ENCODE data around the gene CFAP298.
"Not testable (repeated sequence)": the region's sequence is repeated elsewhere in the genome, so short reads cannot be mapped to it uniquely, and the experiment has no call there.

The CFAP298 gene

GRCh38 chr21:32610940-32611339 is 1.2 kb downstream of the CFAP298 start:
- H3K36me3 Mint-ChIP-seq (ENCODE audit: low read depth); H3K27me3 Mint-ChIP-seq (ENCODE audit: low read depth); H3K9me3 Mint-ChIP-seq; H3K4me1 Mint-ChIP-seq (ENCODE audit: low read depth); H3K27ac Mint-ChIP-seq: not testable (repeated sequence)
- H3K4me3 Mint-ChIP-seq: peak overlapping the region; percentile 7

- H3K27me3 Mint-ChIP-seq (ENCODE audit: low read depth): no peaks in the 10 kb centered on the region
- H3K4me1 Mint-ChIP-seq (ENCODE audit: low read depth): peaks cover 8% of the 10 kb centered on the region
- peak overlapping the region; percentile 28 for H3K4me3 Mint-ChIP-seq
- no peaks in the 10 kb centered on the region for H3K9me3 Mint-ChIP-seq
- H3K36me3 Mint-ChIP-seq (ENCODE audit: low read depth): peaks cover 20% of the 10 kb centered on the region
- no peak overlapping the region for H3K27ac Mint-ChIP-seq
These were observed 3.3 kb downstream of the CFAP298 start for GRCh38 chr21:32608851-32609250.

GRCh38 chr21:32605469-32605868 is 6.7 kb downstream of the CFAP298 start:
- H3K36me3 Mint-ChIP-seq (ENCODE audit: low read depth): peaks cover 36% of the 10 kb centered on the region

GRCh38 chr21:32604464-32604863 is 7.7 kb downstream of the CFAP298 start:
- peaks cover 3% of the 10 kb centered on the region for H3K4me1 Mint-ChIP-seq (ENCODE audit: low read depth)
- no peaks in the 10 kb centered on the region for H3K27me3 Mint-ChIP-seq (ENCODE audit: low read depth)
- no peak overlapping the region for H3K27ac Mint-ChIP-seq
- no peaks in the 10 kb centered on the region for H3K9me3 Mint-ChIP-seq
- no peak overlapping the region for H3K4me3 Mint-ChIP-seq
- H3K36me3 Mint-ChIP-seq (ENCODE audit: low read depth): peaks cover 37% of the 10 kb centered on the region

More at GRCh38 chr21:32605469-32605868, 6.7 kb downstream of the CFAP298 start:
- H3K9me3 Mint-ChIP-seq: no peaks in the 10 kb centered on the region
- H3K4me3 Mint-ChIP-seq: no peak overlapping the region
- no peak overlapping the region for H3K27ac Mint-ChIP-seq
- H3K4me1 Mint-ChIP-seq (ENCODE audit: low read depth): peaks cover 3% of the 10 kb centered on the region
- no peaks in the 10 kb centered on the region for H3K27me3 Mint-ChIP-seq (ENCODE audit: low read depth)

GRCh38 chr21:32603131-32603530 is 9.0 kb downstream of the CFAP298 start:
- Mint-ChIP-seq H3K9me3 (no peaks in the 10 kb centered on the region), H3K27me3 (ENCODE audit: low read depth) (no peaks in the 10 kb centered on the region), H3K27ac (no peak overlapping the region), H3K36me3 (ENCODE audit: low read depth) (peaks cover 38% of the 10 kb centered on the region), H3K4me3 (no peak overlapping the region), H3K4me1 (ENCODE audit: low read depth) (no peaks in the 10 kb centered on the region)

GRCh38 chr21:32602099-32602498 is 10.1 kb downstream of the CFAP298 start:
- Mint-ChIP-seq H3K27me3 (ENCODE audit: low read depth) (no peaks in the 10 kb centered on the region), H3K9me3 (no peaks in the 10 kb centered on the region), H3K4me3 (no peak overlapping the region), H3K27ac (no peak overlapping the region), H3K4me1 (ENCODE audit: low read depth) (no peaks in the 10 kb centered on the region), H3K36me3 (ENCODE audit: low read depth) (peaks cover 38% of the 10 kb centered on the region)

- H3K36me3 Mint-ChIP-seq (ENCODE audit: low read depth): peaks cover 29% of the 10 kb centered on the region
- H3K27me3 Mint-ChIP-seq (ENCODE audit: low read depth): no peaks in the 10 kb centered on the region
- peaks cover 2% of the 10 kb centered on the region for H3K4me1 Mint-ChIP-seq (ENCODE audit: low read depth)
- no peaks in the 10 kb centered on the region for H3K9me3 Mint-ChIP-seq
- no peak overlapping the region for H3K27ac Mint-ChIP-seq
- no peak overlapping the region for H3K4me3 Mint-ChIP-seq
These were observed 12.7 kb downstream of the CFAP298 start for GRCh38 chr21:32599526-32599925.

GRCh38 chr21:32599091-32599490 is 13.1 kb downstream of the CFAP298 start:
- Mint-ChIP-seq H3K4me3 (no peak overlapping the region), H3K36me3 (ENCODE audit: low read depth) (peaks cover 24% of the 10 kb centered on the region), H3K27ac (no peak overlapping the region), H3K27me3 (ENCODE audit: low read depth) (no peaks in the 10 kb centered on the region), H3K4me1 (ENCODE audit: low read depth) (peaks cover 2% of the 10 kb centered on the region), H3K9me3 (no peaks in the 10 kb centered on the region)

- Mint-ChIP-seq H3K9me3 (no peaks in the 10 kb centered on the region), H3K27ac (no peak overlapping the region), H3K4me3 (no peak overlapping the region)
These were observed 15.0 kb downstream of the CFAP298 start for GRCh38 chr21:32597205-32597604.

GRCh38 chr21:32595431-32595830 is 16.7 kb downstream of the CFAP298 start:
- no peaks in the 10 kb centered on the region for H3K27me3 Mint-ChIP-seq (ENCODE audit: low read depth)
- no peak overlapping the region for H3K27ac Mint-ChIP-seq
- H3K4me3 Mint-ChIP-seq: no peak overlapping the region
- no peaks in the 10 kb centered on the region for H3K9me3 Mint-ChIP-seq
- peaks cover 2% of the 10 kb centered on the region for H3K4me1 Mint-ChIP-seq (ENCODE audit: low read depth)
- H3K36me3 Mint-ChIP-seq (ENCODE audit: low read depth): peaks cover 8% of the 10 kb centered on the region

More at GRCh38 chr21:32597205-32597604, 15.0 kb downstream of the CFAP298 start:
- peaks cover 9% of the 10 kb centered on the region for H3K36me3 Mint-ChIP-seq (ENCODE audit: low read depth)
- H3K27me3 Mint-ChIP-seq (ENCODE audit: low read depth): no peaks in the 10 kb centered on the region
- peaks cover 2% of the 10 kb centered on the region for H3K4me1 Mint-ChIP-seq (ENCODE audit: low read depth)

- no peaks in the 10 kb centered on the region for H3K9me3 Mint-ChIP-seq
- no peak overlapping the region for H3K27ac Mint-ChIP-seq
- no peak overlapping the region for H3K4me3 Mint-ChIP-seq
- peaks cover 2% of the 10 kb centered on the region for H3K4me1 Mint-ChIP-seq (ENCODE audit: low read depth)
- H3K36me3 Mint-ChIP-seq (ENCODE audit: low read depth): no peaks in the 10 kb centered on the region
- H3K27me3 Mint-ChIP-seq (ENCODE audit: low read depth): no peaks in the 10 kb centered on the region
These were observed 18.5 kb downstream of the CFAP298 start for GRCh38 chr21:32593690-32594089.

- no peaks in the 10 kb centered on the region for H3K36me3 Mint-ChIP-seq (ENCODE audit: low read depth)
- H3K9me3 Mint-ChIP-seq: no peaks in the 10 kb centered on the region
- no peaks in the 10 kb centered on the region for H3K27me3 Mint-ChIP-seq (ENCODE audit: low read depth)
- H3K27ac Mint-ChIP-seq: no peak overlapping the region
- peaks cover 2% of the 10 kb centered on the region for H3K4me1 Mint-ChIP-seq (ENCODE audit: low read depth)
- no peak overlapping the region for H3K4me3 Mint-ChIP-seq
These were observed 19.2 kb downstream of the CFAP298 start for GRCh38 chr21:32592929-32593502.

- H3K27ac Mint-ChIP-seq: no peak overlapping the region
- no peaks in the 10 kb centered on the region for H3K4me1 Mint-ChIP-seq (ENCODE audit: low read depth)
- H3K9me3 Mint-ChIP-seq: no peaks in the 10 kb centered on the region
- no peaks in the 10 kb centered on the region for H3K27me3 Mint-ChIP-seq (ENCODE audit: low read depth)
- H3K4me3 Mint-ChIP-seq: no peak overlapping the region
- no peaks in the 10 kb centered on the region for H3K36me3 Mint-ChIP-seq (ENCODE audit: low read depth)
These were observed 22.0 kb downstream of the CFAP298 start for GRCh38 chr21:32590130-32590529.

- H3K4me3 Mint-ChIP-seq: no peak overlapping the region
- H3K27me3 Mint-ChIP-seq (ENCODE audit: low read depth): no peaks in the 10 kb centered on the region
- no peaks in the 10 kb centered on the region for H3K36me3 Mint-ChIP-seq (ENCODE audit: low read depth)
- H3K4me1 Mint-ChIP-seq (ENCODE audit: low read depth): no peaks in the 10 kb centered on the region
- no peak overlapping the region for H3K27ac Mint-ChIP-seq
- H3K9me3 Mint-ChIP-seq: no peaks in the 10 kb centered on the region
These were observed 24.5 kb downstream of the CFAP298 start for GRCh38 chr21:32587651-32588050.

GRCh38 chr21:32587120-32587519 is 25.1 kb downstream of the CFAP298 start:
- Mint-ChIP-seq H3K9me3 (no peaks in the 10 kb centered on the region), H3K27me3 (ENCODE audit: low read depth) (no peaks in the 10 kb centered on the region), H3K4me1 (ENCODE audit: low read depth) (no peaks in the 10 kb centered on the region), H3K36me3 (ENCODE audit: low read depth) (no peaks in the 10 kb centered on the region), H3K27ac (no peak overlapping the region), H3K4me3 (no peak overlapping the region)

- Mint-ChIP-seq H3K4me1 (ENCODE audit: low read depth) (no peaks in the 10 kb centered on the region), H3K36me3 (ENCODE audit: low read depth) (no peaks in the 10 kb centered on the region), H3K9me3 (no peaks in the 10 kb centered on the region), H3K27me3 (ENCODE audit: low read depth) (no peaks in the 10 kb centered on the region), H3K27ac (no peak overlapping the region), H3K4me3 (no peak overlapping the region)
These were observed 26.2 kb downstream of the CFAP298 start for GRCh38 chr21:32585970-32586369.
